GM19324 (cell line): ENCODE data around the gene EFCAB6.
"Not testable (repeated sequence)": the region's sequence is repeated elsewhere in the genome, so short reads cannot be mapped to it uniquely, and the experiment has no call there.

Source experiments
- ATAC-seq: cut with Tn5 transposase; IDR thresholded peaks from one replicate; pipeline ENCODE4 v1.9.1; 2021; ENCODE audit warnings: mild to moderate bottlenecking, moderate library complexity; ENCODE audit not compliant: unreplicated experiment, low FRiP score

EFCAB6 gene

DNA sequence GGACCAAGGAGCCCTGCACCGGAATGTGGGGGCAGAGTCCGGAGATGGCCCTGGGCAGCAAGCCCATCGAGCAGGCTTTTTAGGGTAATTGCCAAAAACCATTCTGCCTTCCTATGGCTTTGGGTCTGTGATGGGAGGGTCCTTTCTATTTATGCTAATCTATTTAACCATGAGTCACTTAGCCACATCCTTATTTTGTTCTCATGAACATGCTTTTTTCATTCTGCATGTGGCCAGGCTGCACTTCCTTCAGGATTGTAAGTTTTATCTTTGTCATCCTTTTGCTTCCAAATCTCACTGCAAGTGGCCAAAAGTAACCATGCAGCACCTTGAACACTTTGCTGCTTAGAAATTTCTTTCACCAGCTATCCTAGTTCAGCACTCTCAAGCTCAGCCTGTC lies 88.3 kb downstream of the EFCAB6 start:
- ATAC-seq, result no peak

- ATAC-seq, result no peak
These were observed 89.7 kb downstream of the EFCAB6 start for GRCh38 chr22:43722444-43722843.

GRCh38 chr22:43720716-43721115 lies 91.4 kb downstream of the EFCAB6 start:
- ATAC-seq, result no peak

DNA sequence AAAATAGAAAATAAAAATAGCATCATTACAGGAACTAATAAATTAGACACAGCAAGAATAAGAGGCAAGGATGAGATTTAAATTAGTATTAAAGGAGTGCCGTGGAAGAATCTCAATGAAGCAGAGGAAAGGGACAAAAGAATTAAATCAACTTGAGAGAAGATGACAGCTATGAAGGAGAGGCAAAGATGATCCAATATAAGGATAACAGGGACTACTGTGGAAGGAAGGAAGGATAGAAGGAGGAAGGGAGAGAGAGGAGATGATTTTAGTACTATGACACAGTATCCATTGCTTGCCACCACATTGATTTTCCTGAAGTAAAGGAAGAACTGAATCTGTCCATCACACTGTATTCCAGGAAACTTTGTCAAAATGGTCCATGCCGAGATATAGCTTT lies 98.0 kb downstream of the EFCAB6 start:
- no peak for ATAC-seq

DNA sequence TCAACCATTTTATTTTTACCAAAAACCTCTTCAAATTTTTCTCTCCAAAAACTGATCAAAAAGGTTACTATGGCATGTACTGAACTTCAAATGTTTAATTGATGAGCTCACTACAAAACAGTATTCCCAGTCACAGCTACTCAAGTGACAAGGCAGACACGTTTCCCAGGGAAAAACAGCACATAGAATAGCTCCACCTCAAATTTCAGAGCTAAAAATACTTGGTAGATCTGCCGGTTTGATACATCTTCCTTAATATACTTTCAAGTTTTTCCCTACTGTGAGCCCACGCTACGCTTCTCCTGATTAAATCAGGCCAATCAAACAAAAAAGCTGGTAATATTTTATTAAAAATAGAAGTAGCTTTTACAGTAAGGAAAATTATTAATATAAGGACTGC lies 100.4 kb downstream of the EFCAB6 start:
- no peak for ATAC-seq

- no peak for ATAC-seq
These were observed 104.5 kb downstream of the EFCAB6 start for GRCh38 chr22:43707648-43708047.

GRCh38 chr22:43706571-43707328 lies 105.4 kb downstream of the EFCAB6 start:
- no peak for ATAC-seq

DNA sequence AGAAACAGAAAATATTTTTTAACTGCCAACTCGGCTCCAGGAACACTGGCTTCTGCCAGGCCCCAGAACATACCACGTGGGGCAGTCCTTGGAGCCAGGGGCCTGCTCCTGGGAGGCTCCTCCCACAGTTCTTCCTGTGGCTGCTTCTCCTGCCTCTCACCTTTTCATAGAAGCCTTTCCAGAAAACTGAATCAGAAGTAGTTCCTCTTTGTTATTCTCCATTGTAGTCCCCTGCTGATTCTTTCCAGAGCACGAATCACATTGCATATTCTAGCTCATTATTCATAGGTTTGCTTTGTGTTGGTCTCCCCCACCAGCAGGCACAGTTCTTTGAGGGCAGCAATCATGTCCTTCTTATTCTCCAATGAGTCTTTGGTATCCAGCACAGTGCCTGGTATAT lies 106.0 kb downstream of the EFCAB6 start:
- no peak for ATAC-seq

DNA sequence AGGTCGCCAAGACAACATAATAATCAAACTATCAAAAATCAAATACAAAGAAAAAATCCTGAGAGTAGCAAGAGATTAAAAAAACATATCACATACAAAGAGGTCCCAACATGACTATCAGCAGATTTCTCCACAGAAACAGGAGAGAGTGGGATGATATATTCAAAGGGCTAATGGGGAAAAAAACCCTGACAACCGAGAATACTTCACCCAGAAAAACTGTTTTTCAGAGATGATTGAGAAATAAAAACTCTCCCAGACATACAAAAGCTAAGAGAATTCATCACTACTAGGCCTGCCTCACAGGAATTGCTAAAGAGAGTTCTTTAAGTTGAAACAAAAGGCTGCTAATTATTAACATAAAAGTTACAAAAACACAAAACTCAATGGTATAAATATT lies 108.1 kb downstream of the EFCAB6 start:
- no peak for ATAC-seq

- no peak for ATAC-seq
These were observed 113.7 kb downstream of the EFCAB6 start for GRCh38 chr22:43698403-43698802.

GRCh38 chr22:43697894-43698293 lies 114.2 kb downstream of the EFCAB6 start:
- no peak for ATAC-seq

DNA sequence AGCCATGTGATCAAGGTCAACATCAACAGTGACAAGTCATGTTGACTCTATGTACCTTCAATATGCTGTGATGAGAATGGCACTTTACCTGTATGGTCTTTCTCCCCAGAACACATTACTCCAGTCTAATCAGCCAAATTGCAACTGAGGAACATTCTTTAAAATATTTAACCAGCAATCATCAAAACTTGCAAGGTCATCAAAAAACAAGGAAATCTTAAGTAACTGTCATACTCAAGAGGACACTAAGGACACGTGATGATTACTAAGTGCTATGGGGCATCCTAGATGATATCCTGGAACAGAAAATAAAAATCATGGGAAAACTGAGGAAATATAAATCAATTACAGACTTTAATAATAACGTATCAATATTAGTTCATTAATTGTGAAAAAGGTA lies 118.9 kb downstream of the EFCAB6 start:
- no peak for ATAC-seq

- ATAC-seq, result no peak
These were observed 122.7 kb downstream of the EFCAB6 start for GRCh38 chr22:43689356-43689755.

- ATAC-seq, result no peak
These were observed 129.3 kb downstream of the EFCAB6 start for GRCh38 chr22:43682851-43683250.

DNA sequence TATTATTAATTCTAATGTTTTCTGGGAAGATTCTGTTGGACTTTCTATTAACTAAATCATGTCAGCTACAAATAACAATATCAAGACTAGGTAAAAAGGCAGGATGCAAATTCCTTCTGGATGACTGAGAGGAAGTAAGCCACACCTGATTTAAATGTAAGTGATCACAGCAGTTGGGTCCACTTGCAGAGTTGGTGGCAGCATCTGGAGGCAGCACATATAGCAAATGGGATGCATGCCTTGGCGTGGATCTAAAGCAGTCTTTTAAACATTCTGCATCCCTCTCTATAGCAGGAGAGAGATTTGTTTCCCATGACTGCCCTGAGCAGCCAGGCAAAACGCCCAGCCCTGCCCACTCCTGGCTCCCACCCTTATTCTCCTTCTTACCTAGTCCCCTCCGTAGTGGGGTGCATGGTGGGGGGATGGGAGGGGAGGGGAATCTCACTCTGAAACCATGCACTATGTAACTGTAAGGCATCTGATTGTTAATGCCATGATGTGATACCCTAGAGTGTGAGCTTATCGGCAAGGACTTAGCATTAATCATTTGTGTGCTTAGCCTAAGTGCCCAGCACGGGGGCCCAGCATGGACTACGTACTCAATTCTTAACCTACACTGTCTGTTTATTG lies 130.3 kb downstream of the EFCAB6 start:
- ATAC-seq, result no peak

- no peak for ATAC-seq
These were observed 141.6 kb downstream of the EFCAB6 start for GRCh38 chr22:43670513-43670912.

GRCh38 chr22:43669190-43669589 lies 142.9 kb downstream of the EFCAB6 start:
- ATAC-seq, result no peak

DNA sequence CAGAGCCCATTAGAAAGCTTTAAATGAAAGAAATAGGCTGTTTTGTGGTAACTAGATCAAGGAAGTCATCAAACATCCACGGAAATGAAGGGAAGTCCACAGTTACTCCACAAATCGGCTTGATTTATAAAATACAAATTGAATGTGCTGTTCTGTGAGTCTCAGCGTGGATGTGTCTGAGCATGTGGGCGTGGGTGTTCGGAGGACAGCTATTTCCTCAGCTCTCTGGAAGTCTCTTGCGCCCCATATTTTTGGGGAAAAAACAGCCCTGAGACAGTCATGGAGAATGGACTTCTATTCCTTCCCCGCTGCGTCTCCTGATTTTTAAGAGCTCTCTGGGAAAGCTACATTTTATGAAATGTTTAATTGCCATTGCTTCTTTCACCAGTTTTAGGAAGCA lies 144.4 kb downstream of the EFCAB6 start:
- no peak for ATAC-seq

DNA sequence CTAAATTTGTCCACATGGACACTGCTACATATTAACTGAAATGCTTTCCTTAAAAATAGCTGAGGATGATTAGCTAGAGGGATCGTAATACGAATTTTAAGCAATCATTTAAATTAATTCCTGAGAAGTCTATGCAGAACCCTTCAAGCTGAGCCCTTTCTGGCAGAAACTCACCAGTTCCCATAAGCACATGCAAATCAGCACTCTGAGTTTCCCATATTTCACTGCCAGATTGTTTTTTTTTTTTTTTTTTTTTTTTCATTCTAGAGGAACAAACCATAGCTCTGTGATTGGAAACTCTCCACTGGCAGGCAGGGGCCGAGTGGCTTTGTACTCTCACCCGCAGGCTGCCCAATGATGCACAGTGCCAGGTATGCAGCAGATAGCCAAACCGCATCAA lies 145.6 kb downstream of the EFCAB6 start:
- ATAC-seq, result no peak

DNA sequence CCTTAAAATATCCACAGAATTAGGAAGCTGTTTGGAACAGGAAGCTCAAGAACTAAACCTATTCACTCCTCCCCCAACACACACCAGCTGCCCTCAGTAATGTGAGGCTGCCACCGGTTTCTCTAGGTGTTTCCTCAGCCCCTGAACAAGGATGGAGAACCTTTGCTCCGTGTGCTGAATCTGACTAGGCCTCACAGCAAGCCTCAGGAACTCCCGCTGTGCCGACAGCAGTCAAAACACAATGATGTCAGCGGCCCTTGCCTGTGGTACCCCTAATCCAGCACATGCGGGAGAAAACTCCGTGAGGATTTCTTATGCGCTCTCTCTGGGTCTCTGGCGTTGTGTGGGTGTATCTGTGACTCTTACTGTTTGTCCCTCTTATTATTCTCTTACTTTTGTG lies 153.3 kb downstream of the EFCAB6 start:
- ATAC-seq, result no peak

DNA sequence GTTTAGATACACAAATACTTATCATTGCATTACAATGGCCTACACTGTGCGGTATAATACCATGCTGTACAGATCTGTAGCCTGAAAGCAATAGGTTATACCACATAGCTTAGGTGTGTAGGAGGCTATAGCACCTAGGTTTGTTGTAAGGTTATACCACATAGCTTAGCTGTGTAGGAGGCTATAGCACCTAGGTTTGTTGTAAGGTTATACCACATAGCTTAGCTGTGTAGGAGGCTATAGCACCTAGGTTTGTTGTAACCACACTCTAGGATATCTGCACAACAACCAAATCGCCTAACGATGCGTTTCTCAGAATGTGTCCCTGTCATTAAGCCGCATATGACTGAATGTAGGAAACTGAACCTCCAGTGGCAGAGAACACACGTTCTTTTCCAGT lies 155.5 kb downstream of the EFCAB6 start:
- ATAC-seq, result not testable (repeated sequence)

- ATAC-seq, result no peak
These were observed 157.8 kb downstream of the EFCAB6 start for GRCh38 chr22:43654271-43654670.
